BLaER1 (cell line): Measurements from ENCODE around the gene SEC16B.
"Not testable (repeated sequence)": the region's sequence is repeated elsewhere in the genome, so short reads cannot be mapped to it uniquely, and the experiment has no call there.

Source experiments
- H3K27ac ChIP-seq: shearing (Covaris generic); formaldehyde crosslinking; 2 replicates; pipeline ENCODE4 v1.8.1; 2022
- H3K27me3 ChIP-seq: shearing (Covaris generic); formaldehyde crosslinking; 2 replicates; pipeline ENCODE4 v1.8.1; 2022
- H3K36me3 ChIP-seq: shearing (Covaris generic); formaldehyde crosslinking; 2 replicates; pipeline ENCODE4 v1.8.1; 2022
- H3K4me1 ChIP-seq: shearing (Covaris generic); formaldehyde crosslinking; 2 replicates; pipeline ENCODE4 v1.8.1; 2022
- H3K4me2 ChIP-seq: shearing (Covaris generic); formaldehyde crosslinking; 2 replicates; pipeline ENCODE4 v1.8.1; 2022
- H3K4me3 ChIP-seq: shearing (Covaris generic); formaldehyde crosslinking; 2 replicates; pipeline ENCODE4 v1.8.1; 2022
- H3K9ac ChIP-seq: shearing (Covaris generic); formaldehyde crosslinking; 2 replicates; pipeline ENCODE4 v1.8.1; 2022
- H3K9me3 ChIP-seq: shearing (Covaris generic); formaldehyde crosslinking; 2 replicates; pipeline ENCODE4 v1.8.1; 2022
- H4K20me1 ChIP-seq: shearing (Covaris generic); formaldehyde crosslinking; 2 replicates; pipeline ENCODE4 v1.8.1; 2022
- Cebpa-rat ChIP-seq: shearing (Covaris generic); IDR thresholded peaks from 2 replicates; pipeline ENCODE4 v1.8.1; 2022

Gene SEC16B

DNA sequence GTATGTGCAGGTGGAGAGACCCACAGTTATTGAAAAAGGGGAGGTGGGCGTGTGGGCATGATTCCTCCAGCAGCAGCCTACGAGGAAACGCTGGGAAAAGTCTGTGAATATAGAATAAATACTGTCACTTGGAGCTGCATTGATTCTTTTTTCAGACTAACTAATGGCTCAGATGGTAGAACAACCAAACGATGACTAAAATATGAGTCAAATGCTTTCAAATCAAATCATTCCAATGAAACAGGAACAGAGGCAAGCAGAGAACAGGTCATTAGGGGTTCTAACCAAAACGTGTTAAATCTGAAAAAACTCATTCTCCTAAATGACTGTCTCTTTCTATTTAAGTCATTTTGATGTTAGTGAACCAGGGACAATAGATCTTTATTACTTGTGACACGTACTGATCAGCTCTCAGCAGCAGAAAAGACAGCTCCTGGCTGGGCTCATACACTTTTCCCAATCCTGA, 35.1 kb upstream of the SEC16B start:
- H3K4me3 ChIP-seq: no peak overlapping the region
- TF ChIP-seq Cebpa-rat: no peak
- no peak overlapping the region for H3K4me2 ChIP-seq
- no peaks in the 10 kb centered on the region for H3K36me3 ChIP-seq
- no peaks in the 10 kb centered on the region for H3K4me1 ChIP-seq
- H3K27ac ChIP-seq: no peak overlapping the region
- no peaks in the 10 kb centered on the region for H3K27me3 ChIP-seq
- H3K9ac ChIP-seq: no peak overlapping the region
- no peaks in the 10 kb centered on the region for H4K20me1 ChIP-seq
- H3K9me3 ChIP-seq: no peaks in the 10 kb centered on the region

DNA sequence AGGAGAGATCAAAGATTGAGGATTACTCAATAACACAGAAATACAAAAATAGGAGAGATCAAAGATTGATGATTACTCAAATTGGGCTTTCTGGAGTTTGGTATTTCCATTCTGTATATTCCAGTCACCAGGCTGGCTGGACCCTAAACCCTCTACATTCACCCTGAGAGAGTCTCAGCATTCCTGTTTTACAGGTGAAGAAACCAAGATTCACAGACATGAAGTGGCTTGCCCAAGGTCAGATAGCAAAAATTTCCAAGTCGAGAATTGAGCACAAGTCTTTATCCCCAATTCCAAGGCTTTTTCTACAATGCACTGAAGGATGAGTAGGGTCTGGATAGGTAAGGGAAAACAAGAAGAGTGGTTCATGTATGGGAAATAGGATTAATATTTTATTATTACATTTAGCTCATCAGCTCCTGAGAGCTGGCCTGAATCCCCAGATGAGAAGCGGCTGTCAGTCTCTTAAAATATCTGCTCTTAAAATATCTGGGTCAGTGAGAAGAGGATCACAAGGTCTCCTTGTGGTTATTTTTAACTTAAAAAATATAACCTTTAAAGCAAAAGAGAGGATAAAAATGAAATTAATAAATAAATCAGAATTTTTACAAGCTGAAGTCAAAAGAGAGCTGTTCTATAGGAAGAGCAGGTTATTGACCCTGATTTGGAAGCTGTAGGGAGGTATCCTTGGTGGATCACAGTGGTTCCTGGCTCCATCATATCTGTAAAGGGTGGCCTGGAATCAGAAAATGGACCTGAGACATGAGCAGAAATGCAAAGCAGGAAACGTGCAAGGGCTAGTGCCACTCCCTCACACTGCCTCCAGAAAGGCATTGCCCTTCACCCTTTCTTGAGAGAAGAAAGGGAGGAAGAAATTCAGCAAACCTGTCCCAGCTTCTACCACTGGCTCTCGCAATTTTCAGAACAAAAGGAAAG, 29.1 kb upstream of the SEC16B start:
- Histone ChIP-seq H4K20me1 (no peaks in the 10 kb centered on the region), H3K9ac (no peak overlapping the region), H3K27me3 (no peaks in the 10 kb centered on the region), H3K4me1 (no peaks in the 10 kb centered on the region), H3K4me2 (no peak overlapping the region), H3K36me3 (no peaks in the 10 kb centered on the region), H3K4me3 (no peak overlapping the region), H3K9me3 (no peaks in the 10 kb centered on the region), H3K27ac (no peak overlapping the region)
- TF ChIP-seq Cebpa-rat: no peak

DNA sequence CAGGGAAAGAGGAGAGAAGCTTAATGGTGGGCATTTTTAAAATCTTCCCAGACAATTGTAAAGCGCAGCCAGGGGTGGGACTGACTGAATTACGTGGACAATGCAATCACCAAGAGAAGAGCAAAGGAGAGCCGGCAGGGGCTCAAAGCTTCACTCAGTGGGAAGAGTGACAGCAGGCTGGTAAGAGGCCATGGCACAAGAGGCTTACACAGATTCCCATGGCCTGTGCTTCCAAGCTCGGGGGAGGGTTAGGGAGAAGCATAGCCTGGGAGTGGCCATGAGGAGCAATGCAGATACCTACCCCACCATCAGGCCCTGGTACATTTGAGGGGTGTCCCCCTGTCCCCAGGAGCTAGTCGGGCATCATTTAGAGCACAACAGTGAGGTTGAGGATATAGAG, 27.1 kb upstream of the SEC16B start:
- Histone ChIP-seq H3K9me3 (no peaks in the 10 kb centered on the region), H3K9ac (no peak overlapping the region), H3K27me3 (no peaks in the 10 kb centered on the region), H3K4me1 (no peaks in the 10 kb centered on the region), H4K20me1 (no peaks in the 10 kb centered on the region), H3K4me2 (no peak overlapping the region), H3K4me3 (no peak overlapping the region), H3K27ac (no peak overlapping the region), H3K36me3 (no peaks in the 10 kb centered on the region)
- no peak for TF ChIP-seq Cebpa-rat

DNA sequence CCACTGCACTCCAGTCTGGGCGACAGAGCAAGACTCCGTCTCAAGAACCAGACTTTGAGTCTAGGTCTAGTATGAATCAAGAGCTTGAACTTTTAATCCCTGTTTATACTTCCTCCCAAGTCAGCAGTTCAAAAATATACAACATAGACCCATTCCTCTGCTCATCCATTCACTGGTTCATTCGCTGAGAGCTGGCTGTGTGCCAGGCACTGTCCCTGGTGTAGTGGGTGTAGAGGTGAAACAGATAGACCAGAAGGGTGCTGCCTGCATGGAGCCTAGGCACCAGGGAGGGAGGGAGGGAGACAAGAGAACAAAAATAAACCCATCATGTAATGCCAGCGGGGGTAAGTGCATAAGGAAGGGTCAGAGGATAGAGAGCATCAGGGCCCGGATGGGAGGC, 25.5 kb upstream of the SEC16B start:
- Histone ChIP-seq H3K4me1 (no peaks in the 10 kb centered on the region), H3K4me2 (no peak overlapping the region), H3K27me3 (no peaks in the 10 kb centered on the region), H3K9me3 (no peaks in the 10 kb centered on the region), H3K9ac (no peak overlapping the region), H3K27ac (no peak overlapping the region), H4K20me1 (no peaks in the 10 kb centered on the region), H3K36me3 (no peaks in the 10 kb centered on the region), H3K4me3 (no peak overlapping the region)
- TF ChIP-seq Cebpa-rat: no peak

DNA sequence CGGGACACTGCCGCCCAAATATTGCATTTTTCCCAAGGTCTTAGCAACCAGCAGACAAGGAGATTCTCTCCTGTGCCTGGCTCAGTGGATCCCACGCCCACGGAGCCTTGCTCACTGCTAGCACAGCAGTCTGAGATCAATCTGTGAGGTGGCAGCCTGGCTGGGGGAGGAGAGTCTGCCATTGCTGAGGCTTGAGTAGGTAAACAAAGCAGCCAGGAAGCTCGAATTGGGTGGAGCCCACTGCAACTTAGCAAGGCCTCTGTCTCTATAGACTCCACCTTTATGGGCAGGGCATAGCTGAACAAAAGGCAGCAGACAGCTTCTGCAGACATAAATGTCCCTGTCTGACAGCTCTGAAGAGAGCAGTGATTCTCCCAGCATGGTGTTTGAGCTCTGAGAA, 16.4 kb upstream of the SEC16B start:
- not testable (repeated sequence) for H3K36me3 ChIP-seq, H3K27me3 ChIP-seq, H4K20me1 ChIP-seq, H3K9me3 ChIP-seq, H3K9ac ChIP-seq, H3K4me3 ChIP-seq, H3K4me2 ChIP-seq, H3K27ac ChIP-seq, H3K4me1 ChIP-seq

DNA sequence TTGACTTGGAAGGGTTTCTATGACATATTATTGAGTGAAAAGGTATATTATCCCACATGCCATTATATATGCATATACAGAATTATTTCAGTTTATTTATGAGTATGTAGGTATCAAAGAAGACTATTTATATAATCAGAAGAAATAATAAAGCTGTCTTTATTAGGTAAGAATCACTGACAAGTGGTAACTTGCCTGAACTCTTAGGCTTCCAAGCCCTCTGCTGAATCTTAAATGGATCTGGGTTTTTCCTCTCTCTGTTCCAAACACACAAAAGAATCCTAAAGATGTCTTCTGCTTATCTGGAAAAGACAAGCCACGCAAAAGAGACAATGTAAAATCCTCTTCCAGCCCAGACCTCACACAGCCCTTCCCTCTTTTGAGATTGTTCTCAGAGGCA, 14.9 kb upstream of the SEC16B start:
- H3K9me3 ChIP-seq: no peaks in the 10 kb centered on the region; the same call in 1 of the 2 replicates
- H3K27me3 ChIP-seq: no peaks in the 10 kb centered on the region
- no peaks in the 10 kb centered on the region for H3K4me1 ChIP-seq
- no peak overlapping the region for H3K27ac ChIP-seq
- no peak for TF ChIP-seq Cebpa-rat
- no peak overlapping the region for H3K4me2 ChIP-seq
- H4K20me1 ChIP-seq: no peaks in the 10 kb centered on the region
- no peak overlapping the region for H3K4me3 ChIP-seq
- no peak overlapping the region for H3K9ac ChIP-seq
- no peaks in the 10 kb centered on the region for H3K36me3 ChIP-seq

DNA sequence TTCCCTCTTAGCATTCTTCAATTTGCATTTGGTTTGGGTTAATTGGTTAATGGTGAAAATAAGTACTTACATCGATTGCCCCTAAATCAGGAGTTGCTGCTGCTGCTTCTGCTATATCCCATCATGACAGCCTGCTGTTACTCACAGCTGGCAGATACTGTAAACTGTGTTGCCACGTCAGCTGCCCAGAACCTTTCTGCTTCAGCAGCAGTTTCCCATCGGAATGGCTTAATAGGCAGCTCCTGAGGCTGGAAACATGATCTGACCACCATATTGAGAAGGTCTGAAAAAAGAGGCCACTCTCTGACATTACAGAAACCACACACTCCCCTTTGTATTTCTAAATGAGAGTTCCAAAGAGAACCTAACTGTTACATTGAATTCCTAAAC, 14.3 kb upstream of the SEC16B start:
- Histone ChIP-seq H3K4me1 (no peaks in the 10 kb centered on the region), H3K27ac (no peak overlapping the region), H4K20me1 (no peaks in the 10 kb centered on the region), H3K4me3 (no peak overlapping the region), H3K36me3 (no peaks in the 10 kb centered on the region), H3K27me3 (no peaks in the 10 kb centered on the region), H3K9me3 (no peaks in the 10 kb centered on the region), H3K4me2 (no peak overlapping the region), H3K9ac (no peak overlapping the region)
- TF ChIP-seq Cebpa-rat: no peak

DNA sequence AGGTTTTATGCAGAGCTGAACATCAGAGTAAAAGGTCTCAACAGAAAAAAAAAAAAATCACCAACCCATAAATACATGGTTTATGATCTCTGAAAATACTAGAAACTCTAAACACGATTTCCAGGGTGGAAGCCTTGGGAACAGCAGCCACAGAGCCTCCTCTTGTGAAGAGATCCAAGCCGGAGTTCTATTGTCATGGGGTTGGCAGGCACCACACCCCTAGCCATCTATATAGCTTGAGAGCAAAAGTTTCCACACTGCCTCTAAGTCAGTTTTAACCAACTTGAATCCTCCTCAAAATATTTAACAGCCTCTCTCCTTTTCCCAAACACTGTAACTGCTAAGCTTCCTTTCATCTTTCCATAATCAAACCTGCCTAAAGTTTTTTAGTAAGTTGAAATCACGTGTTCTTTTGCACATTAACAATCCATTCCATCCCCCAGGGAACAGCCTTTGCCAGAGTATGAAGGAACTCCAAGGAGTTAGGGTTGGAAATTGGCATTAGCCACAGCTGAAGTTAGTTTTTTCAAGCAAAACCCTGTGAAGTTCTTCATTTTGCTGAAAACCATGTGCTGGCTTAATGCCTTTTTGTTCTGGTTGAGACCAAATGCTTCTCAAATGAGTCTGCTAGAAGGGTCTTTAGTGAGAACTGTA, 13.8 kb upstream of the SEC16B start:
- H3K27me3 ChIP-seq: no peaks in the 10 kb centered on the region
- no peaks in the 10 kb centered on the region for H4K20me1 ChIP-seq
- no peaks in the 10 kb centered on the region for H3K9me3 ChIP-seq
- TF ChIP-seq Cebpa-rat: no peak
- H3K4me1 ChIP-seq: no peaks in the 10 kb centered on the region
- no peak overlapping the region for H3K9ac ChIP-seq
- H3K4me2 ChIP-seq: no peak overlapping the region
- no peak overlapping the region for H3K4me3 ChIP-seq
- no peak overlapping the region for H3K27ac ChIP-seq
- no peaks in the 10 kb centered on the region for H3K36me3 ChIP-seq

DNA sequence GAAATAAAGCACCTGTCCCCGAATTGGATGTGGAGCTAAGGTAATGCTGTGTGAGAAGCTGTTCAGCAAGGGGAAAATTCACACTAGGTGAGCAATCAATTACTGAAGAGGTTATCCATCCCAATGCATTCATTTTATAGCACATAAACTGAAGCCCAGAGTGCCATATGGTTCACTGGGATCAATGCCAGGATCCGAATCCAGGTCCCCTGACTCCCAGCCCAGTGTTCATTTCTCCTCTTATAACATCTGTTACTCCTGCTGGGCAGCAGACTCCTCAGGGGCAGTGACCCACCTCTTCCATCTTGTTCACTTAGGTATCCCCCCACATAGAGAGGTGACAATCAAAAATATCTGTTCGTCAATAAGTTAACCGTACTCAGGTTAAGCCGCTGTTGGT, 13.2 kb upstream of the SEC16B start:
- Histone ChIP-seq H4K20me1 (no peaks in the 10 kb centered on the region), H3K4me1 (no peaks in the 10 kb centered on the region), H3K9ac (no peak overlapping the region), H3K27ac (no peak overlapping the region), H3K27me3 (no peaks in the 10 kb centered on the region), H3K4me2 (no peak overlapping the region), H3K4me3 (no peak overlapping the region), H3K9me3 (no peaks in the 10 kb centered on the region), H3K36me3 (no peaks in the 10 kb centered on the region)
- no peak for TF ChIP-seq Cebpa-rat

DNA sequence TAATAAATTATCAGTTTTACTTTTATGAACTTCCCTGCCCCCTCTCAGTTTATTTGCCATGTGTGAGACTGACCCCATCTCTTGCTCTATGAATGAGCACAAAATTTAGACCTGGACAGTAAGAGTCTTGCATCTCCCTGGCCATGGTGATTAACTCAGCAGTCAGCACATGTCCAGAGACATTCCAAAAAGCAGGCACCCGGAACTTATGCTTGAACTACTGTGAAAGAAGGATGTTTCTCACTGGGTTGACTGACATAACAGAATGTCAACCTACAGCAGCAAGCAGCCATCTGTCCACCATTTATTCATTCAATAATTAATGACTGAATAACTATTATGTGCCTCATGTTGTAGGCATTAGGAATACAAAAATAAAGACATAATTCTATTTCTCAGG, 11.3 kb upstream of the SEC16B start:
- Histone ChIP-seq H4K20me1 (no peaks in the 10 kb centered on the region), H3K4me3 (no peak overlapping the region), H3K36me3 (no peaks in the 10 kb centered on the region), H3K9ac (no peak overlapping the region), H3K4me1 (no peaks in the 10 kb centered on the region), H3K27ac (no peak overlapping the region), H3K9me3 (no peaks in the 10 kb centered on the region), H3K27me3 (no peaks in the 10 kb centered on the region), H3K4me2 (no peak overlapping the region)
- TF ChIP-seq Cebpa-rat: no peak
